GM23248 (cell line): ENCODE data around the gene CNTNAP1.

Experiments used
- EZH2 ChIP-seq: fragments of 200-600 bp; sonication (generic); IDR thresholded peaks from 2 replicates; pipeline ENCODE4 v1.6.1; 2018; ENCODE audit warnings: antibody characterized with exemption, mild to moderate bottlenecking; ENCODE audit not compliant: insufficient read depth, poor library complexity, severe bottlenecking
- EZH2phosphoT487 ChIP-seq: fragments of 200-600 bp; sonication (generic); IDR thresholded peaks from 2 replicates; pipeline ENCODE4 v1.6.1; 2018; ENCODE audit warnings: antibody characterized with exemption, moderate library complexity, mild to moderate bottlenecking, low read depth; ENCODE audit not compliant: insufficient read depth

DNA sequence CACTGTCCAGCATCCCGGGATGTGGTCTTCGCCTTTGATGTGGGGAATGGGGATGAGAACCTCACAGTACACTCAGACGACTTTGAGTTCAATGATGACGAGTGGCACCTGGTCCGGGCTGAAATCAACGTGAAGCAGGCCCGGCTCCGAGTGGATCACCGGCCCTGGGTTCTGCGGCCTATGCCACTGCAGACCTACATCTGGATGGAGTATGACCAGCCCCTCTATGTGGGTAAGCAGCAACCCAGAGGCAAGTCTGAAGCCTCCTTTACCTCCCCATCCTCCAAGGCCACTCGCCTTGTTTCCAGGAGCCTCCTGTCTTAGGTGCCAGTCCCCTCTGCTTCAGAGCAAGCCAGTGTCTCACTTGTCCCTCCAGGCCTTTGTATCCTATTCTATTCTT is 10.2 kb downstream of the CNTNAP1 start:
- no peak for TF ChIP-seq EZH2phosphoT487
- no peak for TF ChIP-seq EZH2
